ENCODE data around the gene ZNF408.

Gene ZNF408

DNA sequence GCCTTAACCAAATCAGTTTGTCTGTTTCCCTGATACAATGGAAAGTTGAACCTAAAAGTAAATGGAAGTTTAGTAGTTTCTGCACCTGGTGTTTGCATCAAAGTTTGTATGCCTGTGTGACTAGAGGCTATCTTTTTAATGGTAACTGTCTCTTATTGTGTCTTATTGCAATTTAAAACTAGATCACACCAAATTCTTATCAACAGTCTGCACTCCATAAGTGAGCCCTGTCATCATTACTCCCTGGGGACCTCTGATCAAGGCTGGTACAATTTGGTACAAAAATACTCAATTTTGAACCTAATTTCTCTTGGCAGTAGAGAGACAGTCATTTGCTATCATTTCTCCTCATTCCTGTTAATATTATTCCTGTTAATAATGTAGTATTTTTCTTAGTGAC is 38.5 kb upstream of the ZNF408 start:
- TF ChIP-seq, protein P1, sequence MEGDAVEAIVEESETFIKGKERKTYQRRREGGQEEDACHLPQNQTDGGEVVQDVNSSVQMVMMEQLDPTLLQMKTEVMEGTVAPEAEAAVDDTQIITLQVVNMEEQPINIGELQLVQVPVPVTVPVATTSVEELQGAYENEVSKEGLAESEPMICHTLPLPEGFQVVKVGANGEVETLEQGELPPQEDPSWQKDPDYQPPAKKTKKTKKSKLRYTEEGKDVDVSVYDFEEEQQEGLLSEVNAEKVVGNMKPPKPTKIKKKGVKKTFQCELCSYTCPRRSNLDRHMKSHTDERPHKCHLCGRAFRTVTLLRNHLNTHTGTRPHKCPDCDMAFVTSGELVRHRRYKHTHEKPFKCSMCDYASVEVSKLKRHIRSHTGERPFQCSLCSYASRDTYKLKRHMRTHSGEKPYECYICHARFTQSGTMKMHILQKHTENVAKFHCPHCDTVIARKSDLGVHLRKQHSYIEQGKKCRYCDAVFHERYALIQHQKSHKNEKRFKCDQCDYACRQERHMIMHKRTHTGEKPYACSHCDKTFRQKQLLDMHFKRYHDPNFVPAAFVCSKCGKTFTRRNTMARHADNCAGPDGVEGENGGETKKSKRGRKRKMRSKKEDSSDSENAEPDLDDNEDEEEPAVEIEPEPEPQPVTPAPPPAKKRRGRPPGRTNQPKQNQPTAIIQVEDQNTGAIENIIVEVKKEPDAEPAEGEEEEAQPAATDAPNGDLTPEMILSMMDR (IDR thresholded peaks at IDR 0.05; ENCODE audit: insufficient read depth, low read depth, low read length, missing control alignments), result no peak
- DNase-seq (ENCODE audit: low read depth), result no peak

DNA sequence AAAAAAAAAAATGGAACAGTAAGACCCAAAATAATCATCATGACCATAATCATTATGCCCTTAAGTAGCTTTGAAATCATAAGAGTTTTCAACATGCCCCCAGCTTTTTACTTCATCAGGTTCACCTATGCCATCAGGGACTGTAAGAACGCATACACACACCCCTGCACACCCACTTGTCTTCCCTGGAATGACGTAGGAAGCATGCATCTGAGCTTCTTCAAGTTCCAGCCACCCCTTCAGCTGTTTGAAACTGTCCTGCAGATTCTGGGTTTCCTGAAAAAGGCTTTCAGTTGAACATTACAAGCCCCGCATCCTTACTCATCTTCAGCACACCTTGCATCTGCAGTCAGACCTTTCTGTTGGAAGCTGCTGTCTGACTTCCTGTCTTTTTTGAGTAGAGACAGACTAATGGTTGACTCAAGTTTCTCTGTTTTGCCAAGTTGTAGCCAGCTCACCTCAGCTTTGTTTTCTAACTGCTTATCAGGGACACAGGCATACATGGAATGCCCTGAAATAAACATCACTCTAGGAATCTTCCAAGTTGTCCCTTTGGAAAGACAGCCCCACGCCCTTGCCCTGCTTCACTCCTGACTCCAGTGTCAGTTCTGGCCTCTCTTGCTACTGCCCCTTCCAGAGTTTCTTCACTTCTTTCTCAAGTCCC is 37.4 kb upstream of the ZNF408 start:
- TF ChIP-seq, protein P1 (IDR thresholded peaks at IDR 0.05; ENCODE audit: insufficient read depth, low read depth, low read length, missing control alignments), result no peak
- DNase-seq (ENCODE audit: low read depth), result no peak
- no peak overlapping the region for H3K4me3 ChIP-seq (ENCODE audit: low read depth, low read length)

More for the DNA sequence above, 38.5 kb upstream of the ZNF408 start:
- no peak overlapping the region for H3K4me3 ChIP-seq (ENCODE audit: low read depth, low read length)

DNA sequence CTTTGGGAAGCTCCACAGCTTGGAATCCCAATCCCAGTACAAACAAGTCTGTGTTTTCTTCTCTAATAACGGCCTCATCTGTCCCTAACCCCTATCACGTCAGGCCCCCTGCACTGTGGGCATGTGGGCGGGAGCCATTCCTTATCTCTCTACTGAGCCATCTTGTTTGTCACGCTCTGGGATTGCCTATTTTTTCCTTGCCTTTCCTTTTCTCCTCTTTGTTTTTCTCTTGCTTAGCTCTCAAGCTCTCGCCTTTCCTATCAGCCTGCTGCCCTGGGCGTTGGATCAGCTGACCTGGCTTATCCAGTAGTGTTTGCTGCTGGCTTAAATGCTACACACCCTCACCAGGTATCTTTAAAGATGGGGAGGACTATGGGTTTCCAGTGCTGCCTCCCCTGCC is 36.2 kb upstream of the ZNF408 start:
- H3K4me3 ChIP-seq (ENCODE audit: low read depth, low read length), result no peak overlapping the region
- no peak for DNase-seq (ENCODE audit: low read depth)
- TF ChIP-seq, protein P1 (IDR thresholded peaks at IDR 0.05; ENCODE audit: insufficient read depth, low read depth, low read length, missing control alignments), result no peak

DNA sequence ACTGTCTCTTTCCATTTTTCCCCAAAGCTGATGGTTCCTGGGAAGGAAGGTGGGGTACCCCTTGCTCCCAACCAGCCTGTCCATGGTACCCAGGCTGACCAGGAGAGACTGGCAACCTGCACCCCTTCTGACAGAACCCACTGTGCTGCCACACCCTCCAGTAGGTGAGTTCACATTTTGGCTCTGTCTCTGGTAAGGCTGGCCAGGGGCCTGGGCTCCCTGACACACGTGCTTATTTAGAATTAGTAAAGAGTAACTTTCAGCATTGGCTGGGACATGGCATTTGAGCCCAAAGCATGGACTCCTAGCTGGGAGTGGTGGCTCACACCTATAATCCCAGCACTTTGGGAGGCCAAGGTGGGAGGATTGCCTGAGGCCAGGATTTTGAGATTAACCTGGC is 35.5 kb upstream of the ZNF408 start:
- no peak overlapping the region for H3K4me3 ChIP-seq (ENCODE audit: low read depth, low read length)
- TF ChIP-seq, protein P1 (IDR thresholded peaks at IDR 0.05; ENCODE audit: insufficient read depth, low read depth, low read length, missing control alignments), result no peak
- no peak for DNase-seq (ENCODE audit: low read depth)

- TF ChIP-seq, protein P1 (IDR thresholded peaks at IDR 0.05; ENCODE audit: insufficient read depth, low read depth, low read length, missing control alignments), result no peak
Measured at GRCh38 chr11:46666516-46666915, 34.3 kb upstream of the ZNF408 start.

GRCh38 chr11:46667043-46667481 is 33.8 kb upstream of the ZNF408 start:
- no peak for DNase-seq (ENCODE audit: low read depth)
- H3K4me3 ChIP-seq (ENCODE audit: low read depth, low read length), result no peak overlapping the region
- TF ChIP-seq, protein P1 (IDR thresholded peaks at IDR 0.05; ENCODE audit: insufficient read depth, low read depth, low read length, missing control alignments), result no peak

More at GRCh38 chr11:46666516-46666915, 34.3 kb upstream of the ZNF408 start:
- H3K4me3 ChIP-seq (ENCODE audit: low read depth, low read length), result no peak overlapping the region
- DNase-seq (ENCODE audit: low read depth), result no peak

Measured in GM12865 (cell line).